ENCODE data around the gene ADGRF3.

Gene ADGRF3

GRCh38 chr2:26298638-26299393 lies 47.8 kb downstream of the ADGRF3 start:
- no peak for TF ChIP-seq CTCF (IDR thresholded peaks at IDR 0.05; ENCODE audit: control insufficient read depth, insufficient read depth, low read depth, low read length, missing control alignments)
- DNase-seq (ENCODE audit: low read depth), result no peak
- peak overlapping the region; percentile 51 for H3K4me3 ChIP-seq (ENCODE audit: control insufficient read depth, low read depth, low read length)

GRCh38 chr2:26298286-26298637 lies 48.3 kb downstream of the ADGRF3 start:
- DNase-seq (ENCODE audit: low read depth), result no peak
- peak overlapping the region; percentile 51 for H3K4me3 ChIP-seq (ENCODE audit: control insufficient read depth, low read depth, low read length)
- no peak for TF ChIP-seq CTCF (IDR thresholded peaks at IDR 0.05; ENCODE audit: control insufficient read depth, insufficient read depth, low read depth, low read length, missing control alignments)

- DNase-seq (ENCODE audit: low read depth), result no peak
- TF ChIP-seq CTCF (IDR thresholded peaks at IDR 0.05; ENCODE audit: control insufficient read depth, insufficient read depth, low read depth, low read length, missing control alignments), result no peak
- H3K4me3 ChIP-seq (ENCODE audit: control insufficient read depth, low read depth, low read length), result no peak overlapping the region
These were observed 49.5 kb downstream of the ADGRF3 start for GRCh38 chr2:26297061-26297460.

- DNase-seq (ENCODE audit: low read depth), result no peak
- H3K4me3 ChIP-seq (ENCODE audit: control insufficient read depth, low read depth, low read length), result no peak overlapping the region
- no peak for TF ChIP-seq CTCF (IDR thresholded peaks at IDR 0.05; ENCODE audit: control insufficient read depth, insufficient read depth, low read depth, low read length, missing control alignments)
These were observed 51.1 kb downstream of the ADGRF3 start for GRCh38 chr2:26295511-26295910.

GRCh38 chr2:26292646-26293045 lies 53.9 kb downstream of the ADGRF3 start:
- no peak overlapping the region for H3K4me3 ChIP-seq (ENCODE audit: control insufficient read depth, low read depth, low read length)
- TF ChIP-seq CTCF (IDR thresholded peaks at IDR 0.05; ENCODE audit: control insufficient read depth, insufficient read depth, low read depth, low read length, missing control alignments), result no peak
- no peak for DNase-seq (ENCODE audit: low read depth)

GRCh38 chr2:26290001-26290400 lies 56.6 kb downstream of the ADGRF3 start:
- H3K4me3 ChIP-seq (ENCODE audit: control insufficient read depth, low read depth, low read length), result no peak overlapping the region
- DNase-seq (ENCODE audit: low read depth), result no peak
- no peak for TF ChIP-seq CTCF (IDR thresholded peaks at IDR 0.05; ENCODE audit: control insufficient read depth, insufficient read depth, low read depth, low read length, missing control alignments)
